22Rv1 (cell line): ENCODE measurements around the gene MAP3K4.

Experiments
- ZFX ChIP-seq: fragments of 450-650 bp; IDR thresholded peaks from 2 replicates; pipeline ENCODE4 v1.6.1; 2017; ENCODE audit warnings: antibody characterized with exemption, borderline replicate concordance
- TF ChIP-seq, protein P1 (sequence below): fragments of 450-650 bp; IDR thresholded peaks from 2 replicates; pipeline ENCODE4 v1.5.1; 2017; ENCODE audit warnings: mild to moderate bottlenecking

- TF ChIP-seq, protein P1, sequence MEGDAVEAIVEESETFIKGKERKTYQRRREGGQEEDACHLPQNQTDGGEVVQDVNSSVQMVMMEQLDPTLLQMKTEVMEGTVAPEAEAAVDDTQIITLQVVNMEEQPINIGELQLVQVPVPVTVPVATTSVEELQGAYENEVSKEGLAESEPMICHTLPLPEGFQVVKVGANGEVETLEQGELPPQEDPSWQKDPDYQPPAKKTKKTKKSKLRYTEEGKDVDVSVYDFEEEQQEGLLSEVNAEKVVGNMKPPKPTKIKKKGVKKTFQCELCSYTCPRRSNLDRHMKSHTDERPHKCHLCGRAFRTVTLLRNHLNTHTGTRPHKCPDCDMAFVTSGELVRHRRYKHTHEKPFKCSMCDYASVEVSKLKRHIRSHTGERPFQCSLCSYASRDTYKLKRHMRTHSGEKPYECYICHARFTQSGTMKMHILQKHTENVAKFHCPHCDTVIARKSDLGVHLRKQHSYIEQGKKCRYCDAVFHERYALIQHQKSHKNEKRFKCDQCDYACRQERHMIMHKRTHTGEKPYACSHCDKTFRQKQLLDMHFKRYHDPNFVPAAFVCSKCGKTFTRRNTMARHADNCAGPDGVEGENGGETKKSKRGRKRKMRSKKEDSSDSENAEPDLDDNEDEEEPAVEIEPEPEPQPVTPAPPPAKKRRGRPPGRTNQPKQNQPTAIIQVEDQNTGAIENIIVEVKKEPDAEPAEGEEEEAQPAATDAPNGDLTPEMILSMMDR: no peak
- no peak for TF ChIP-seq ZFX
Measured at GRCh38 chr6:160943997-160944396, 47.6 kb upstream of the MAP3K4 start.
